NCI-H2107 treated with DMSO at 0.1 percent for 48 hours (cell line): Measurements from ENCODE around the gene VSIG4.
"Not testable (repeated sequence)": the region's sequence is repeated elsewhere in the genome, so short reads cannot be mapped to it uniquely, and the experiment has no call there.

ENCODE experiments used
- DNase-seq: peaks from one replicate; lab custom pipeline; 2025; ENCODE audit not compliant: unreplicated experiment; lab: John Stamatoyannopoulos, UW

Gene VSIG4

GRCh38 chrX:65985922-65986588, 53.8 kb downstream of the VSIG4 start:
- peak; percentile 62 for DNase-seq

GRCh38 chrX:65985211-65985610, 54.7 kb downstream of the VSIG4 start:
- no peak for DNase-seq

GRCh38 chrX:65977161-65977560, 62.7 kb downstream of the VSIG4 start:
- not testable (repeated sequence) for DNase-seq

- DNase-seq = no peak
These were observed 63.7 kb downstream of the VSIG4 start for GRCh38 chrX:65976161-65976560.

GRCh38 chrX:65975161-65975751, 64.6 kb downstream of the VSIG4 start:
- DNase-seq = not testable (repeated sequence)
